Adrenal gland (tissue), 5 donors: ENCODE data around the gene APRT.

Experiments used
- CTCF ChIP-seq, 6 experiments: fragments of 450-650 bp in 4 of 6; fragments of 200-600 bp in 2 of 6; sonication (generic) in 1 of 6; IDR thresholded peaks; 1 replicate in 5 of 6; 2 replicates in 1 of 6; pipeline versions ENCODE4 v1.5.1 to v1.8.0; 2016 to 2021; ENCODE audit warnings: antibody characterized with exemption in 6 of 6, mild to moderate bottlenecking in 2 of 6, moderate library complexity in 1 of 6
- POLR2A ChIP-seq, 2 donors: fragments of 450-650 bp; IDR thresholded peaks; one replicate each; pipeline ENCODE4 v1.6.1; 2017; ENCODE audit warnings: antibody characterized with exemption in 2 of 2, mild to moderate bottlenecking in 2 of 2, moderate library complexity in 1 of 2
- donor health status: DM: no; HTN: no; CAD: no.

- TF ChIP-seq CTCF (IDR thresholded peaks at IDR 0.05) (no peak), POLR2A (IDR thresholded peaks at IDR 0.05) (no peak)
Measured at GRCh38 chr16:88842308-88842756, 30.6 kb upstream of the APRT start.
